Breast epithelium (tissue), 4 donors: ENCODE results near the gene CLDN18. TPM values are rescaled to one million over a fixed set of nuclear protein-coding genes. Genes with fewer than 3 reads are reported as not detected.

Experiments used
- DNase-seq, 2 donors: peaks; one replicate each; pipeline ENCODE4 v3.0.0-alpha.2; 2019; ENCODE audit warnings: low spot score in 2 of 2
- H3K27ac ChIP-seq, 2 donors: fragments of 200-600 bp; sonication (generic) in 1 of 2; one replicate each; pipeline ENCODE4 v1.5.1; 2016 to 2019; ENCODE audit warnings: mild to moderate bottlenecking in 1 of 2
- H3K27me3 ChIP-seq, 2 donors: fragments of 200-600 bp; sonication (generic) in 1 of 2; one replicate each; pipeline versions ENCODE4 v1.5.1 to v1.6.0; 2017 to 2019; ENCODE audit warnings: control low read depth in 1 of 2, mild to moderate bottlenecking in 1 of 2
- H3K36me3 ChIP-seq: fragments of 200-600 bp; one replicate; pipeline ENCODE4 v1.5.1; 2019
- H3K4me1 ChIP-seq, 2 donors: fragments of 200-600 bp; sonication (generic); one replicate each; pipeline ENCODE4 v1.5.1; 2016 to 2019; ENCODE audit warnings: control low read depth in 1 of 2
- H3K4me3 ChIP-seq, 3 donors: fragments of 200-600 bp; sonication (generic); 1 replicate in 2 of 3; 2 replicates in 1 of 3; pipeline ENCODE4 v1.5.1; 2016 to 2019; ENCODE audit warnings: mild to moderate bottlenecking in 3 of 3, moderate library complexity in 2 of 3
- H3K9me3 ChIP-seq, 2 donors: fragments of 200-600 bp; sonication (generic) in 1 of 2; one replicate each; pipeline ENCODE4 v1.5.1; 2016 to 2019; ENCODE audit warnings: control low read depth in 1 of 2
- CTCF ChIP-seq, 3 donors: fragments of 450-650 bp; IDR thresholded peaks; one replicate each; pipeline ENCODE4 v1.5.1; 2016 to 2017; ENCODE audit warnings: antibody characterized with exemption in 3 of 3, mild to moderate bottlenecking in 3 of 3, moderate library complexity in 3 of 3
- POLR2A ChIP-seq: fragments of 450-650 bp; IDR thresholded peaks from one replicate; pipeline ENCODE4 v1.6.1; 2016; ENCODE audit warnings: antibody characterized with exemption, mild to moderate bottlenecking, moderate library complexity
- POLR2AphosphoS5 ChIP-seq, 3 donors: sonication (generic); formaldehyde crosslinking; IDR thresholded peaks; one replicate each; pipeline ENCODE4 v1.6.1; 2017; ENCODE audit warnings: antibody characterized with exemption in 3 of 3
- intact Hi-C: fragments of 100-400 bp; cut with DNase I; formaldehyde crosslinking; loops from one replicate; pipeline ENCODE4 v1.15.1; 2023; ENCODE audit warnings: low total_unique reads
- total RNA-seq, 3 donors: library from RNA; depleted of rRNA; stranded (reverse); fragments of >200 nt; gene quantifications; one replicate each; pipeline ENCODE4 v1.1.0, GENCODE V29; 2016

Gene CLDN18
- total RNA-seq, 3 donors from 2014 or later = not detected

GRCh38 chr3:138023754-138024153 lies 13.8 kb downstream of the CLDN18 start:
- H3K27me3 ChIP-seq = no peaks in the 10 kb centered on the region
- H3K4me3 ChIP-seq = no peak overlapping the region
- DNase-seq = no peak
- H3K4me1 ChIP-seq = no peaks in the 10 kb centered on the region
- no peak overlapping the region for H3K27ac ChIP-seq
- intact Hi-C loops = no loop called here
- TF ChIP-seq CTCF (IDR thresholded peaks at IDR 0.05) (no peak), POLR2AphosphoS5 (IDR thresholded peaks at IDR 0.05) (no peak), POLR2A (no peak)
- no peaks in the 10 kb centered on the region for H3K36me3 ChIP-seq
- H3K9me3 ChIP-seq = no peaks in the 10 kb centered on the region

- intact Hi-C loops = no loop called here
- H3K36me3 ChIP-seq = no peaks in the 10 kb centered on the region
- H3K27me3 ChIP-seq = no peaks in the 10 kb centered on the region
- H3K27ac ChIP-seq = no peak overlapping the region
- TF ChIP-seq POLR2AphosphoS5 (IDR thresholded peaks at IDR 0.05) (no peak), POLR2A (no peak), CTCF (IDR thresholded peaks at IDR 0.05) (no peak)
- DNase-seq = no peak
- H3K9me3 ChIP-seq = no peaks in the 10 kb centered on the region
- H3K4me3 ChIP-seq = no peak overlapping the region
- H3K4me1 ChIP-seq = no peaks in the 10 kb centered on the region
Observed at GRCh38 chr3:138025553-138025952, 15.6 kb downstream of the CLDN18 start.

GRCh38 chr3:138027821-138028220 lies 17.9 kb downstream of the CLDN18 start:
- H3K36me3 ChIP-seq = no peaks in the 10 kb centered on the region
- no peak for DNase-seq
- H3K27me3 ChIP-seq = no peaks in the 10 kb centered on the region
- no peak overlapping the region for H3K27ac ChIP-seq
- H3K4me1 ChIP-seq = no peaks in the 10 kb centered on the region
- no peak for TF ChIP-seq POLR2A
- TF ChIP-seq CTCF (IDR thresholded peaks at IDR 0.05) = no peak
- no peak for TF ChIP-seq POLR2AphosphoS5 (IDR thresholded peaks at IDR 0.05)
- H3K9me3 ChIP-seq = no peaks in the 10 kb centered on the region
- no peak overlapping the region for H3K4me3 ChIP-seq
- intact Hi-C loops = no loop called here

GRCh38 chr3:138030734-138031280 lies 20.8 kb downstream of the CLDN18 start:
- Histone ChIP-seq H3K4me3 (no peak overlapping the region), H3K27me3 (no peaks in the 10 kb centered on the region), H3K9me3 (no peaks in the 10 kb centered on the region), H3K27ac (no peak overlapping the region), H3K36me3 (no peaks in the 10 kb centered on the region), H3K4me1 (no peaks in the 10 kb centered on the region)
- intact Hi-C loops = loop anchor here (10.0 kb wide), 1 partner anchor 1316 kb away; no protein-coding TSS in a partner anchor
- TF ChIP-seq POLR2A = no peak
- no peak for TF ChIP-seq CTCF (IDR thresholded peaks at IDR 0.05)
- TF ChIP-seq POLR2AphosphoS5 (IDR thresholded peaks at IDR 0.05) = no peak
- DNase-seq = no peak

- H3K36me3 ChIP-seq = no peaks in the 10 kb centered on the region
- TF ChIP-seq CTCF (IDR thresholded peaks at IDR 0.05) = no peak
- TF ChIP-seq POLR2A = no peak
- TF ChIP-seq POLR2AphosphoS5 (IDR thresholded peaks at IDR 0.05) = no peak
- no peaks in the 10 kb centered on the region for H3K9me3 ChIP-seq
- no peak for DNase-seq
- H3K27ac ChIP-seq = no peak overlapping the region
- H3K4me1 ChIP-seq = no peaks in the 10 kb centered on the region
- intact Hi-C loops = loop anchor here (10.0 kb wide), 1 partner anchor 1317 kb away; no protein-coding TSS in a partner anchor
- H3K4me3 ChIP-seq = no peak overlapping the region
- H3K27me3 ChIP-seq = no peaks in the 10 kb centered on the region
Observed at GRCh38 chr3:138031536-138031935, 21.6 kb downstream of the CLDN18 start.
